ENCODE results near the gene TCF4.
"Not testable (repeated sequence)": the region's sequence is repeated elsewhere in the genome, so short reads cannot be mapped to it uniquely, and the experiment has no call there.

The TCF4 gene

GRCh38 chr18:55475467-55475866, 112.5 kb downstream of the TCF4 start:
- no peak for DNase-seq (ENCODE audit: low spot score)

GRCh38 chr18:55473560-55473959, 114.4 kb downstream of the TCF4 start:
- no peak for DNase-seq (ENCODE audit: low spot score)

GRCh38 chr18:55473058-55473457, 114.9 kb downstream of the TCF4 start:
- DNase-seq (ENCODE audit: low spot score): no peak

GRCh38 chr18:55470826-55471225, 117.2 kb downstream of the TCF4 start:
- no peak for DNase-seq (ENCODE audit: low spot score)

GRCh38 chr18:55469134-55469533, 118.9 kb downstream of the TCF4 start:
- not testable (repeated sequence) for DNase-seq (ENCODE audit: low spot score)

GRCh38 chr18:55466789-55467188, 121.2 kb downstream of the TCF4 start:
- DNase-seq (ENCODE audit: low spot score): no peak

GRCh38 chr18:55465313-55465712, 122.7 kb downstream of the TCF4 start:
- DNase-seq (ENCODE audit: low spot score): no peak

GRCh38 chr18:55464581-55464980, 123.4 kb downstream of the TCF4 start:
- no peak for DNase-seq (ENCODE audit: low spot score)

GRCh38 chr18:55462652-55463051, 125.3 kb downstream of the TCF4 start:
- DNase-seq (ENCODE audit: low spot score): no peak

- DNase-seq (ENCODE audit: low spot score): no peak
Measured at GRCh38 chr18:55461848-55462247, 126.1 kb downstream of the TCF4 start.

- no peak for DNase-seq (ENCODE audit: low spot score)
Measured at GRCh38 chr18:55458456-55459203, 129.4 kb downstream of the TCF4 start.

- DNase-seq (ENCODE audit: low spot score): no peak
Measured at GRCh38 chr18:55457028-55457427, 131.0 kb downstream of the TCF4 start.

- no peak for DNase-seq (ENCODE audit: low spot score)
Measured at GRCh38 chr18:55455938-55456337, 132.1 kb downstream of the TCF4 start.

- no peak for DNase-seq (ENCODE audit: low spot score)
Measured at GRCh38 chr18:55453186-55453585, 134.8 kb downstream of the TCF4 start.

- DNase-seq (ENCODE audit: low spot score): no peak
Measured at GRCh38 chr18:55452123-55452611, 135.8 kb downstream of the TCF4 start.

GRCh38 chr18:55449412-55450140, 138.4 kb downstream of the TCF4 start:
- no peak for DNase-seq (ENCODE audit: low spot score)

GRCh38 chr18:55448420-55448819, 139.6 kb downstream of the TCF4 start:
- DNase-seq (ENCODE audit: low spot score): no peak

- no peak for DNase-seq (ENCODE audit: low spot score)
Measured at GRCh38 chr18:55447672-55448018, 140.3 kb downstream of the TCF4 start.

GRCh38 chr18:55446996-55447671, 140.9 kb downstream of the TCF4 start:
- no peak for DNase-seq (ENCODE audit: low spot score)

- no peak for DNase-seq (ENCODE audit: low spot score)
Measured at GRCh38 chr18:55444536-55444935, 143.5 kb downstream of the TCF4 start.

- DNase-seq (ENCODE audit: low spot score): no peak
Measured at GRCh38 chr18:55443776-55444175, 144.2 kb downstream of the TCF4 start.

GRCh38 chr18:55442561-55442960, 145.4 kb downstream of the TCF4 start:
- no peak for DNase-seq (ENCODE audit: low spot score)

- DNase-seq (ENCODE audit: low spot score): no peak
Measured at GRCh38 chr18:55440988-55441387, 147.0 kb downstream of the TCF4 start.
